H1 (cell line): Measurements from ENCODE around the gene ODC1. TPM values are rescaled to one million over a fixed set of nuclear protein-coding genes. Genes with fewer than 3 reads are reported as not detected.
A peak's percentile ranks its signal among the peaks of the same experiment; 100 is the strongest.

Source experiments
- CTCF ChIA-PET: fragments of 300-600 bp; sonication (Branson Sonifier 250); formaldehyde crosslinking; loops from one replicate; lab custom pipeline; 2021; ENCODE audit not compliant: partially characterized antibody; lab: Charles Lee
- POLR2A ChIA-PET: fragments of 300-600 bp; sonication (Branson Sonifier 250); formaldehyde crosslinking; loops from one replicate; lab custom pipeline; 2021; ENCODE audit warnings: inconsistent platforms; ENCODE audit not compliant: partially characterized antibody; lab: Charles Lee
- DNase-seq, 2 experiments: peaks; one replicate each; pipeline versions ENCODE4 v3.0.0 to v3.0.0-alpha.2; 2010 to 2022; ENCODE audit warnings: low spot score in 2 of 2, low read depth in 1 of 2, mixed read lengths in 1 of 2
- FAIRE-seq: peaks from 2 replicates; lab custom pipeline; 2011; peaks lifted over from hg19 to GRCh38; lab: Jason Lieb, UNC
- H2AFZ ChIP-seq: 2 replicates; pipeline ENCODE4 v1.8.1; 2012; ENCODE audit warnings: low read length, inconsistent platforms
- H2AK5ac ChIP-seq: 2 replicates; pipeline ENCODE4 v1.6.1; 2013; ENCODE audit warnings: low read depth, low read length
- H2BK120ac ChIP-seq: replicated peaks from 2 replicates; pipeline ENCODE3; 2013; ENCODE audit warnings: low read depth, low read length, inconsistent platforms
- H2BK12ac ChIP-seq: 2 replicates; pipeline ENCODE4 v1.6.1; 2013; ENCODE audit warnings: low read depth, low read length
- H2BK15ac ChIP-seq: 2 replicates; pipeline ENCODE4 v1.6.1; 2013; ENCODE audit warnings: low read length
- H2BK20ac ChIP-seq: 2 replicates; pipeline ENCODE4 v1.6.1; 2013; ENCODE audit warnings: low read length
- H2BK5ac ChIP-seq: 2 replicates; pipeline ENCODE4 v1.6.1; 2013; ENCODE audit warnings: low read depth, low read length
- H3K14ac ChIP-seq: 2 replicates; pipeline ENCODE4 v1.6.1; 2013; ENCODE audit warnings: inconsistent platforms; ENCODE audit not compliant: insufficient read length
- H3K18ac ChIP-seq: 2 replicates; pipeline ENCODE4 v1.6.1; 2013; ENCODE audit warnings: low read length; ENCODE audit errors: extremely low read depth
- H3K23ac ChIP-seq: 2 replicates; pipeline ENCODE4 v1.6.1; 2013; ENCODE audit warnings: inconsistent platforms; ENCODE audit not compliant: insufficient read length
- H3K23me2 ChIP-seq: 2 replicates; pipeline ENCODE4 v1.6.1; 2013; ENCODE audit warnings: low read depth, low read length
- H3K27ac ChIP-seq: 2 replicates; pipeline ENCODE4 v1.6.1; 2011; ENCODE audit warnings: low read depth, low read length, inconsistent platforms
- H3K27me3 ChIP-seq, 4 experiments: replicated peaks in 1 of 4; 1 replicate in 1 of 4; 2 replicates in 3 of 4; pipeline versions ENCODE4 v1.6.1 to v1.8.1; 2011 to 2013; ENCODE audit warnings: low read length in 3 of 4, mild to moderate bottlenecking in 3 of 4, inconsistent platforms in 2 of 4, mixed read lengths in 2 of 4, moderate library complexity in 1 of 4; ENCODE audit not compliant: control insufficient read depth in 3 of 4, insufficient read depth in 3 of 4; ENCODE audit errors: extremely low read depth in 1 of 4
- H3K36me3 ChIP-seq, 4 experiments: 2 replicates each; pipeline versions ENCODE4 v1.6.1 to v1.8.1; 2011 to 2013; ENCODE audit warnings: mild to moderate bottlenecking in 4 of 4, low read length in 3 of 4, moderate library complexity in 2 of 4, control low read depth in 1 of 4, inconsistent platforms in 1 of 4; ENCODE audit not compliant: insufficient read depth in 4 of 4, control insufficient read depth in 2 of 4
- H3K4ac ChIP-seq: replicated peaks from 2 replicates; pipeline ENCODE3; 2013; ENCODE audit warnings: low read length, low read depth, mixed read lengths, inconsistent platforms; ENCODE audit not compliant: insufficient read length
- H3K4me1 ChIP-seq, 4 experiments: replicated peaks in 1 of 4; 1 replicate in 1 of 4; 2 replicates in 3 of 4; pipeline versions ENCODE4 v1.6.1 to v1.8.1; 2011 to 2013; ENCODE audit warnings: low read length in 3 of 4, inconsistent platforms in 2 of 4, mixed read lengths in 1 of 4; ENCODE audit not compliant: insufficient read depth in 4 of 4, control insufficient read depth in 3 of 4
- H3K4me2 ChIP-seq, 2 experiments: 2 replicates each; pipeline versions ENCODE4 v1.6.1 to v1.8.1; 2011 to 2013; ENCODE audit warnings: low read depth in 2 of 2, low read length in 2 of 2, control low read depth in 1 of 2, inconsistent platforms in 1 of 2, mild to moderate bottlenecking in 1 of 2; ENCODE audit not compliant: insufficient read depth in 1 of 2
- H3K4me3 ChIP-seq, 4 experiments: fragments of 200-600, 300-600 bp in 1 of 4; sonication (generic), shearing (Covaris generic), sonication (Bioruptor Twin) in 1 of 4; 2 replicates each; pipeline versions ENCODE4 v1.5.1 to v1.8.1; 2011 to 2016; ENCODE audit warnings: low read length in 4 of 4, low read depth in 3 of 4, control low read depth in 2 of 4, inconsistent platforms in 2 of 4, mild to moderate bottlenecking in 2 of 4, mixed read lengths in 1 of 4, moderate library complexity in 1 of 4; ENCODE audit not compliant: insufficient read depth in 2 of 4; ENCODE audit errors: extremely low read depth in 1 of 4
- H3K56ac ChIP-seq: replicated peaks from 2 replicates; pipeline ENCODE3; 2013; ENCODE audit warnings: low read depth, mild to moderate bottlenecking, mixed read lengths, low read length, inconsistent platforms; ENCODE audit not compliant: insufficient read length
- H3K79me1 ChIP-seq: 2 replicates; pipeline ENCODE4 v1.6.1; 2013; ENCODE audit warnings: low read depth, low read length, control low read depth
- H3K79me2 ChIP-seq, 2 experiments: 2 replicates each; pipeline versions ENCODE4 v1.6.1 to v1.8.1; 2012 to 2013; ENCODE audit warnings: low read length in 2 of 2, mild to moderate bottlenecking in 2 of 2, inconsistent platforms in 1 of 2; ENCODE audit not compliant: insufficient read depth in 2 of 2, control insufficient read depth in 1 of 2
- H3K9ac ChIP-seq, 4 experiments: replicated peaks in 1 of 4; 1 replicate in 1 of 4; 2 replicates in 3 of 4; pipeline versions ENCODE4 v1.6.1 to v1.8.1; 2011 to 2013; ENCODE audit warnings: low read depth in 3 of 4, low read length in 3 of 4, control low read depth in 2 of 4, mild to moderate bottlenecking in 2 of 4, moderate library complexity in 2 of 4, inconsistent platforms in 1 of 4; ENCODE audit errors: extremely low read depth in 1 of 4
- H3K9me3 ChIP-seq, 2 experiments: 2 replicates each; pipeline versions ENCODE4 v1.6.1 to v1.8.1; 2012 to 2013; ENCODE audit warnings: mild to moderate bottlenecking in 2 of 2, moderate library complexity in 2 of 2, control low read depth in 1 of 2, inconsistent platforms in 1 of 2, low read depth in 1 of 2, low read length in 1 of 2, mixed read lengths in 1 of 2; ENCODE audit not compliant: insufficient read depth in 2 of 2
- H4K20me1 ChIP-seq, 2 experiments: replicated peaks in 1 of 2; 2 replicates each; pipeline versions ENCODE3 to v1.8.1; 2011 to 2013; ENCODE audit warnings: inconsistent platforms in 2 of 2, low read length in 2 of 2, mild to moderate bottlenecking in 1 of 2; ENCODE audit not compliant: insufficient read depth in 2 of 2, control insufficient read depth in 1 of 2
- H4K5ac ChIP-seq: 2 replicates; pipeline ENCODE4 v1.6.1; 2013; ENCODE audit warnings: low read length, low read depth, mixed read lengths, inconsistent platforms; ENCODE audit not compliant: insufficient read length
- H4K8ac ChIP-seq: 2 replicates; pipeline ENCODE4 v1.8.0; 2013; ENCODE audit warnings: mild to moderate bottlenecking, moderate library complexity, low read length, inconsistent platforms; ENCODE audit not compliant: insufficient read depth; ENCODE audit errors: extremely low read depth
- H4K91ac ChIP-seq: replicated peaks from 2 replicates; pipeline ENCODE3; 2013; ENCODE audit warnings: low read length, mixed read lengths, inconsistent platforms; ENCODE audit not compliant: insufficient read length
- BRCA1 ChIP-seq: IDR thresholded peaks from 2 replicates; pipeline ENCODE4 v1.6.1; 2012; ENCODE audit warnings: low read depth, low read length, improper control_type of control experiment
- CBX8 ChIP-seq: fragments of 300-800, 300-1000 bp; sonication (generic); IDR thresholded peaks from 2 replicates; pipeline ENCODE4 v1.7.1; 2016; ENCODE audit warnings: low read depth, low read length, borderline replicate concordance
- NANOG ChIP-seq: IDR thresholded peaks from 2 replicates; pipeline ENCODE4 v1.6.1; 2011; ENCODE audit warnings: low read length, low read depth, mild to moderate bottlenecking, inconsistent platforms; ENCODE audit not compliant: insufficient read depth, poor library complexity, severe bottlenecking
- POLR2AphosphoS5 ChIP-seq: IDR thresholded peaks from 2 replicates; pipeline ENCODE4 v1.6.1; 2011; ENCODE audit warnings: low read depth, low read length
- TAF1 ChIP-seq: IDR thresholded peaks from 2 replicates; pipeline ENCODE4 v1.6.1; 2011; ENCODE audit warnings: mild to moderate bottlenecking, low read depth, low read length
- ZNF274 ChIP-seq: IDR thresholded peaks from 2 replicates; pipeline ENCODE4 v1.7.0; 2012; ENCODE audit warnings: low read length, borderline replicate concordance; ENCODE audit errors: extremely low read depth
- WGBS, 2 experiments: shearing (Covaris generic) in 1 of 2; methylation state at CpG; one replicate each; pipeline versions ENCODE4 v1.1.6 to v1.1.7; 2013 to 2015; ENCODE audit warnings: low lambda C conversion rate in 2 of 2, mixed read lengths in 2 of 2, inconsistent platforms in 1 of 2, low coverage in 1 of 2, missing lambda C conversion rate in 1 of 2; ENCODE audit not compliant: insufficient replicate concordance in 2 of 2, insufficient coverage in 1 of 2, insufficient read length in 1 of 2; ENCODE audit errors: extremely low coverage in 1 of 2, missing lambda C conversion rate in 1 of 2; 5-methylcytosine and 5-hydroxymethylcytosine counted together
- polyA plus RNA-seq, 7 experiments: library from polyadenylated mRNA; depleted of rRNA in 3 of 7; stranded (reverse) in 5 of 7; unstranded in 2 of 7; fragments of >200 nt in 5 of 7; fragments of 200-250 nt in 2 of 7; gene quantifications; 1 replicate in 5 of 7; 2 replicates in 1 of 7; 4 replicates in 1 of 7; pipeline versions ENCODE4 v1.2.1 to v1.2.3, GENCODE V29; 2011 to 2013; ENCODE audit warnings: missing spikeins in 2 of 7, mixed read lengths in 2 of 7
- total RNA-seq: library from RNA; stranded (reverse); fragmentation: NEBNext Ultra II Directional; extraction: Animal tissue kit (Norgen Biotek cat#: 25700); gene quantifications from 2 replicates; pipeline ENCODE4 v1.2.1, GENCODE V29; 2021

ODC1 gene
- total and polyA plus RNA-seq, 2 of the 8 experiments (the other 6 are each of a cell fraction or from before 2014, with no cell fraction given): 57.2 to 76.7 TPM

DNA sequence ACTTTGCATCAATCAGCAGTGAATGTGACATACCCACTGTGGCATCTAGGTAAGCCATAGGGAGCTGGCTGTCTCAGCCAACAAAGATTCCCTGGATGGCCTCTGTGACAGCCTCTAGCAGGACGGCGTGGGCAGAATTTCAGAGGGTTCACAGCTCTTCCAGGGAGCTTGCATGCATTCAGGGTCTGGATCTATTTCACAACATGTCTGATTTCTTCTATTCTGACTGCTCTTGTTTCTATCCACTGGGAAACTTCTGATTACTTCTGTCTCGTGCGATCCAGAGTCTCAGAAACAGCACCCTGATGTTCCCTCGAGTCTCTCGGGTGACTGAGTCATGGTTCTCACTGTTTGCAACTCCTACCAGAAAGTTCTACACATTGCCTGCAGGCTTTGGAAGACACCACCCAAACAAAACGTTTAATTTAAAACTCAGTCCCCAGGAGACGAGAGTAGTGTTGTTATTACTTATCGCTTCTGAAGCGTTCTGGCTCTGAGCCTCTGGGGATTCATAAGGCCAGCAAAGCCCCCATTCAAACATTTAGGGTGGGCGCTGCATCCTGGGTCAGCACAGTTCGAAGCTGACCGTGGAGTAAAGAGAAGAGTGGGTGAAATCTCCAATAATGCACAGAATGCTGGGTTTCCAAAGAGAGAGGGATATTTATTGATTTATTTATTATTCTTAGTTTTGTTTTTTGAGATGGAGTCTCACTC is 41.9 kb upstream of the ODC1 start:
- FAIRE-seq: no peak
- no peak overlapping the region for H3K4me3 ChIP-seq
- CTCF ChIA-PET: interaction anchor here (0.8 kb wide), 2 partner anchors 80 to 221 kb away, joined by 3 to 4 read pairs; no protein-coding TSS in a partner anchor
- no peak overlapping the region for H2AFZ ChIP-seq
- H3K18ac ChIP-seq: no peak overlapping the region
- no peak overlapping the region for H3K56ac ChIP-seq
- H3K9ac ChIP-seq: no peak overlapping the region
- H2BK15ac ChIP-seq: no peak overlapping the region
- H4K20me1 ChIP-seq: no peaks in the 10 kb centered on the region
- H3K23me2 ChIP-seq: no peaks in the 10 kb centered on the region; the same call in 1 of the 2 replicates
- no peaks in the 10 kb centered on the region for H3K79me2 ChIP-seq
- H3K36me3 ChIP-seq: no peaks in the 10 kb centered on the region
- H3K4me1 ChIP-seq: no peaks in the 10 kb centered on the region; a peak in 1 of 7 replicates
- no peak overlapping the region for H3K4me2 ChIP-seq
- no peak overlapping the region for H4K5ac ChIP-seq
- H3K23ac ChIP-seq: no peak overlapping the region
- no peak overlapping the region for H3K4ac ChIP-seq
- no peaks in the 10 kb centered on the region; a peak in 2 of 7 replicates for H3K27me3 ChIP-seq
- H2AK5ac ChIP-seq: no peak overlapping the region
- H3K79me1 ChIP-seq: no peaks in the 10 kb centered on the region
- no peak overlapping the region for H2BK5ac ChIP-seq
- H3K27ac ChIP-seq: no peak overlapping the region
- H4K8ac ChIP-seq: no peak overlapping the region
- TF ChIP-seq TAF1 (no peak), POLR2AphosphoS5 (no peak), CBX8 (no peak), BRCA1 (no peak), ZNF274 (no peak), NANOG (no peak)
- TF ChIP-seq, all 59 proteins: peak for 0
- Histone ChIP-seq H2BK20ac (no peak overlapping the region), H2BK120ac (no peak overlapping the region), H3K9me3 (no peaks in the 10 kb centered on the region; a peak in 1 of 4 replicates), H4K91ac (no peak overlapping the region), H3K14ac (no peak overlapping the region), H2BK12ac (no peak overlapping the region)
- 93% methylated on average over 13 of the region's 13 CpGs; no CpG with 5 or more reads in 1 of the 2 experiments for WGBS, 2 experiments
- POLR2A ChIA-PET: no interaction called here
- peak in 1 of 2 experiments; percentile 27 for DNase-seq
